ENCODE measurements around the gene UGT1A4.

Gene UGT1A4

DNA sequence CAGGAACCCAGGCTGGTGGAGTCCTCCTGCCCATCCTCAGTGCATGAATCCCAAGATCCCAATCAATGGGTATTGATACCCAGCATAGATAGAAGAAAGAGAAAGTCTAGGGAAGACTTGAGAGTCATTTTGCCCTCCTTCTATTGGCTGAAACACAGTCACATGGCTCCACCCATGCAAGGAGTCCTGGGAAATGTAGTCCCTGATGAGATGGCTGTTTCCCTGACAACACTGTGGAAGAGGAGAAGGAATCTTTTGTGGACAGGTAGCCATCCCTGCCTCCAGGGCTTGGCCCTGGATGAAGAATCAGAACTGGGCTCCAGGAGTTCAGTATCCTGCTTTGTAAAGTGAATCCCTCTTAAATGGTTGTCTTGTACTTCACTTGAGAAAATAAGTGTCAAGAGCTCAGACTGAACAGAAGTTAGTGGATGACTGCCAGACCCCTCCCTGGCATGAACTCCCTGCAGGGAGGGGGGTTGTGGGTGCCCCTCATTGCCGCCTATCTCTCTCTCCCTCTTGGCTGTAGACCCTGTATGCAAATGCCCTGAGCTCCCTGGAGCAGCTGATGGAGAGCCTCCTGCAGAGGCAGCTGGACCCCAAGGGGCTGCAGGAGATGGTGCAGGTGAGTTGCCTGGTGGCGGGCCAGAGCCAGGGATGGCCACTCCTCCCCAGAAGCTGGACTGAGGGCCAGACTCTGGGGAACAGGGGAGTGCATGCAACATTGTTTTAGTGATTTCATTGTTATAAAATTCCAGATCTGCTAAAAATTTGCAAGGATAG, 95.7 kb downstream of the UGT1A4 start:
- no peak for DNase-seq

DNA sequence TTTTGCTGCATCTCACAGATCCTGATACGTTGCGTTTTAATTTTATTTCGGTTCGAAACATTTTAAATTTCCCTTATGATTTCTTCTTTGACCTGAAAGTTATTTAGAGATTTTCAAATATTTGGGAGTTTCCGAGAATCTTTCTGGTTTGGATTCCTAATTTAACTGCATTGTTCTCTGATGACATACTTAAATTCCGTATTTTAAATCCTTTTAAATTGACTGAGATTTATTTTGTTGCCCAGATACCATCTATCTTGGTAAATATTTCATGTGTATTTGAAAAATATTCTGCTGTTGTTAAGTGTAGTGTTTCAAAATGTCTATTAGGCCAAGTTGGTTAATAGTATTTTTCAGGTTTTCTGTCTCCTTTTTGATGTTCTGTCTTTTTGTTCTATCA, 97.3 kb downstream of the UGT1A4 start:
- DNase-seq: no peak

DNA sequence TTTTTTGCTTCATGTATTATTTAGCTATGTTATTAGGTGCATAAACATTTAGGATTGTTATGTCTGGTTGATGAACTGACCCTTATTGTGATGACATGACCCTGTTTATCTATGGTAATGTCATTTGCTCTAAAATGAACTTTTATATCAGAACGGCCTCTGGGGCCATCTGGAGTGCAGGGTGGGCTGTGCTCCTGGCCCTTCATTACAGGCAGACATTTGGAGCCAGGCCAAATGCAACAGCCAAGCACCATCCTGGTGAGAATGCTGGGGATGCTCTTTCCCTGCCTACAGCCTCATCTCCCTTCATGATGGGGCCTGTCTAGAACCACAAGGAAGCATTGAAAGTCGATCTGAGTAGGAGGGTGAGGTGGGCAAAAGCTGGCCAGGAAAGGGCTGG, 97.8 kb downstream of the UGT1A4 start:
- no peak for DNase-seq

DNA sequence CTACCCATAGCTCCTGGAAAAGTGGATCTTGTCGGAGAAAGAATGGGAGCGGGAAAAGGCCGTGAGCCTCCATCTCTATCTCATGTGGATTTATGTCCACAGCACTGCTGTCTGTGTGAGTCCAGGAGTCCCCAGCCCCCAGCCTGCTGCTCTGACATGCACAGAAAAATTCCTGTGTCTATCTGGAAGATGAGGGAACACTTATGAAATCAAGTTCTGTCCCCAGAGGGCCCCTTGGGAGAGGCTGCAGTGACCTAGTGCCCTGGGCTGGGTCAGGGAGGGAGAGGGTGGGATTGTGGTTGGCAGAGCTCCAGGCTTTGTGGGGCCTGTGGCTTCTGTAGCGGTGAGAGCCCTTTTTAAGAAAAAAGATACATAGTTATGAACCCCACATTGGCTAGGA, 98.2 kb downstream of the UGT1A4 start:
- DNase-seq: no peak

DNA sequence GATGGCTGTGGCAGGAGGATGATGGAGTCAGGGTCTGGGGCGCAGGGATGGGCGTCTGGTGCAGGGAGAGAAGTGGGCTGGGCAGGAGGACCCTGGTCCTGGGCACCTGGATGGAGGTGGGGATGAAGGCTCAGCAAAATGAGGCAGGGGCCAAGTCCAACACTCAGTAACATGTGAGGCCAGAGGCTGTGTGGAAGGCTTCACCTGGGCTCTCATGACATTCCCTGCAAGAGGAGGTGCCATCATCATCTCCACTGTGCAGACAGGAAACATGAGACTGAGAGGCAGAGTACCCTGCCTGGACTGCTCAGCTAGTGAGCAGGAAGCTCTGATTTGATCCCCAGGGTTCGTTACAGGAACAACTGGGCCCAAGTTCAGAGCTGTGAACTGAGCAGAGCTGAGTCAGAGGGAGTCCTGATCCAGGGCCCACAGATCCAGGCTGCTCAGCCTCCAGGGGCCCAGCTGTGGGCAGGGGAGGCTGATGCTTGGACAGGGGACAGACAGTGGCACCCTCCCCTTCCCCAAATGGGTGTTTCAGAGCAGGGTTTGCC, 98.9 kb downstream of the UGT1A4 start:
- no peak for DNase-seq

DNA sequence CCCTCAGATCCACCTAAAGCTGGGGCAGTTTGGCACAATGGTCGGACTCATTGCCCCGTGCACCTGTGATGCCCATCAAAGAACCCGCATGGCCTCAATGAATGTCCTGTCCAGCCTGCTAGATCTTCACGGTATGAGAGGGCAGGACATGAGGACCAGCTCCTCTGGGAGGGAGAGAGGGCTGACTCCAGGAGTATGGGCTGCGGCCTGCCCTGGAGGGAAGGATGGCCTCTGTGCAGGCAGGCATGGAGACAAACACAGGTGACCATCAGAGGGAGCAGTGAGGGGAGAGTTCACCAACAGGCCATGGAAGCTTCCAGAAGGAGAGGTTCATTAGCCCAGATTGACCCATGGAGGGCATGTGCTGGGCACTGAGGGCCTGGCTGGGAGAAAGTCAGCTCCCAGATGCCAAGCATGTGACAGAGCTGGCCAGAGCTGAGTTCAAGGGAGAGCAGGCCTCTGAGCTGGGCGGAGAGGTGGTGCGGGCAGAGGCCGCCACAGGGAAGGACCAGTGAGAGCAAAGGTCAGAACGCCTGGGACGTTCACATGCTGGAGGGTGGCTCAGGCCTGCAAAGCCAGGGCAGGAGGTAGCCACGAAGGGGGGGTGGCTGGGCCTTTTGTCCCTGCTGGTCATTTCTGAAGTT, 99.6 kb downstream of the UGT1A4 start:
- no peak for DNase-seq

DNA sequence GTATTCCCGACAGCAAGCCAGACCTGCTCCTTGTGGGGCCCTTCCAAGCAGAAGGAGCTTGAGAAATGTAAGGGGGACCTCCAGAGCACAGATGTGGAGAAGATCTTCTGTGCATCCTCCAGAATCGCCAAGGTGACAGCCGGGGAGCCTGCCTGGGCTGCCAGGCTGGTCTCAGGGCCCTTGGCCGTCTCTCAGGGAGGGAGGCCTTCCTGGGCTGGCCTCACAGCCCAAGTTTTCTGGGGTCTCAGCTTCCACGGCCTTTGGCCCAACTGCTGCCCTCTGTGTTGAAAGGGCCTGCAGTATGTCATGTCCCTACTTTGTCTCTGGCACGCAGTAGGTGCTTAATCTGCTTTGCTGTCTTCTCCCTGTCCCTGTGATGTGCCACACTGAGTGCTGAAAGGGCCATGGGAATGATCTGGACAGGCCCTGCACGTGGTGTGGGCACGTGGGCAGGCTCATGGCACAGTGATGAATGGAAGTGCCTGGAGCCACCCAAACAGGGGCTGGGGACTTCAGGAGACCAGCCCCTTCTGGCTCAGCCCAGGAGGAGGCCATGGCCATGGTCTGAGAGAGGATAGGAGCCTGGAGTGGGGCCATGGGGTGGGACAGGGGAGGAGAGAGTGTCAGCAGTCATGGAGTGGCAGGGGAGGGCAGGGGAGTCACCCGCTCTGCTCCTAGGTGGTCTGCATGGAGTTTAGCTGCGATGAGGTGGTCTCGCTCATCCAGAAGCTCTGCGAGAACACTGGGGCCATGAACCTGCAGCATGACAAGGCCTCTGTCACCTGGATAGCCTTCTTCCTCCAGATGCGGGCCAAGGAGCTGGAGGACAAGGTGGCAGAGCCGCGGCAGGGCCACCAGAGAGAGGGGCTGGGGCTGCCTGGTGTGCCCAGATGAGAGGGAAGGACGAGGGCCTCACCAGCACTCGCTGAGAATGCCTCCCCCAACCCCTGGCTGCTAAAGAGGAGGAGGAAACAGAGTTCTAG, 100.4 kb downstream of the UGT1A4 start:
- no peak for DNase-seq

DNA sequence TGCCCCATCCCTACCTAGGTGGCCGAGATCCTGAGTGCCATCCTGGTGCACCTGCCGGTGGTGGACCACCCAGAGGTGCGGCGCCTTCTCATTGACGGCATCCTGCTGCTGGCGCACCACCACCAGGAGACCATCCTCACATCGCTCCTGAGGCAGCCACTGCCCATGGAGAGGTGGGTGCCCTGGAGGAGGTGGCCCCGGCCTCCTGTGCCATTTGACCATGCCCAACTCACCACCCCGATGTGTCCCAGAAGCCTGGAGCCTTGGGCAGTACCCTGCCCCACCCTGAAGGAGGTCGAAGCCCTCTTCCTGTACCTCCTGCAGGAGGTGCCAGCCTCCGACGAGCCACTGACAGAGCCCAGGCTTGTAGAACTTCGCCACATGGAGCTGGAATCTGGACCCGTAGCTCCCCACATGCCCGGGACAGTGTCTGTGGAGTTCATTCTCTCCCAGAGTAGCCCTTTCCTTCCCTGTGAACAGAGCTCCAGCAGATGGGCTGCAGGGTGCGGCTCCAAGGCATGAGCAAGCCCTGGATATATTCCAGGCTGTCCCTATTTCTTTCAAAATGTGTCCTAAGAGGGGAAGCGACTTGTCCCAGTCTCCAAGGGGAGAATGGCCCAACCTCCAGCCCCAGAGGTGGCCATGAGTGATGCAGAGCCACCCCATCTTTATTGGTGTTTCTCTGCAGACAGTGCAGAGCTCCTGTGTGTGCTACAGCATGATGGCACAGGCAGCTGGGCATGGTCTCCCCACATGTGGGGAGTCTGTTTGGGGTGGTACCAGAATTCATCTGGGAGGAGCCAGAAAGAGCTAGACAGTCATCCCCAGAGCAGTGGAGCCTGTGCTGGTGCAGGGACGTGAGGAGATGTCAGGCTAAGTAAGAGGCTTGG, 101.6 kb downstream of the UGT1A4 start:
- DNase-seq: no peak

DNA sequence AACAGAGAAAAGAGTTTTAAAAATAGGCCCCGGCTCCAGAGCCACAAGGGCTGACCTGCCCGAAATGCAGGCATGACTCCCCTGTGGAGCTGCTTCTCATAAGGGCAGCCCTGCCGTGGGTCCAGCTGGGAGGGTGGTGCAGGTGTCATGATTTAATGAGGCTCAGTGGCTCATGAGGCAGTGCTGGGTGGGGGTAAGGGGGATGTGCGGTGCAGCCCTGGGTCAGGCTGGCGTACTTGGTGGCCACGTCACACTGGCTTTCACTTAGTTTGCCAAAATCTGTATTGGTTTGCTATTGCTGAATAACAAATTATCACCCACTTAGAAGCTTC, 102.2 kb downstream of the UGT1A4 start:
- no peak for DNase-seq

DNA sequence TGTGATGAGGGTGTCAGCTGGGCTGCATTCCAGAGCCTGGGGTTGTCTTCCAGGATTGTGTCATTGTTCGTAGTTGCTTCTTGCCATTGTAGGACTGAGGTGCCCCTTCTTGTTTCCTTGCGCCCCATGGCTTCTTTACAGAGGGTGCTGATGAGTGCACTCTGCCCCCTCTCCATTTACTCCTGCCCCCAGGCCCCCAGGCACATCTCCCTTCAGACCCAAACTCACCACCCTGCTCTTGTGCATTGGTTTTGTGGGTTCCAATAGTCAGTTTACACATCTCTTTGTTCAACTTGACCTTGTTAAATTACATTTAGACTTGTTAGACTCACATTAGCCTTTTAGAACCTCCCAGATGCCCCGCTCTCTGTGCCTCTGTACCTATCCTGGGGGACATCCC, 102.7 kb downstream of the UGT1A4 start:
- no peak for DNase-seq

DNA sequence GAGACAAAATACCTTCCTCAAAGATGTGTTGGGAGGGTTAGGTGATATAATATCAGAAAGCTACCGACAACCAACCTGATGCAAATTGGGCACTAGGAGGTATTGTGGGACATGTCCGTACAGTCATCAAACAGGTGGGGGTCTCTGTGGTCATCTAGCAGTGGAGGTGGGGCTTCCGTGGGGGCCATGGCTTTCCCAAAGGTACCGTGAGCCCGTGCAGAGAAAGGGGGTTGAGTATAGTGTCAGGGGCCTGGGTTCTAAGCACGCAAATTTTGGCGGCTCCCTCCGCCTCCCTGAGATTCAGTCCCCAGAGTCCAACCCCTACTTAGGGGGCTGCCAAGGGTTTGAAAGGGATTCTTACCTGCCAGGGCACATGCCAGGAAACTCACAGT, 103.2 kb downstream of the UGT1A4 start:
- DNase-seq: no peak

DNA sequence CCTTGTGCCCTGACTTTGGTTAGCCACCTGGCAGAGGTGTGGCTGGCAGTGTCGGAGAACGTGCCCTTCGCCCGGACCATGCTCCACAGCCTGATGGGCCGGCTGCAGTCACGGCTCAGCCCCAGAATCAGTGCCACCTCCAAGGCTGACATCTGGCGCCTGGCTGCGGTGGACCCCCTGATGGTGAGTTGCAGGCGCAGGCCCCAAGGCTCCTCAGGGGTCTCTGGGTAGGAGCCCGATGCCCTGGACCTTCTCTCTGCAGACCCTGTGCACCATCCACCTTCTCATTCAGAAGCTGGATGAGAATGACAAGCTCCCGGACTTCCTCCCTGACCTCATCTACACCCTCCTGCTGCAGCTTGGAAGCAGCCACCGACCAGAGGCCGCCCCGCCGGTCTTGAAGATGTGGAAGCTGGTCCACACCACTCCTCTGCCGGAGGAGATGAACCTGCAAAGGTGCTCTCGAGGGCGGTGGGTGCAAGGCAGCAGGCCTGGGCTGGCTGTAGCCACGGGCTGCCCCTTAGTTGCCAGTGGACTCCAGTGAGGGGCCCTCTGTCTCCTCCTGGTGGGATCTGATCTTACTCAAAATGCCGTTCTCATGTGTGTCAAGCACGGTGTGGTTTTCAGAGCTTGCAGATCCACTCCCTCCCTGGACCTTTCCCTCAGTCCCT, 103.7 kb downstream of the UGT1A4 start:
- DNase-seq: no peak

Measured in NCI-H524 treated with DMSO at 0.1 percent for 48 hours (cell line).